Measurements from ENCODE around the gene CALML4. TPM values are rescaled to one million over a fixed set of nuclear protein-coding genes. Genes with fewer than 3 reads are reported as not detected.
"Not testable (repeated sequence)": the region's sequence is repeated elsewhere in the genome, so short reads cannot be mapped to it uniquely, and the experiment has no call there.

The CALML4 gene
- total RNA-seq, 1 donor from 2014 or later: 7.3 TPM

DNA sequence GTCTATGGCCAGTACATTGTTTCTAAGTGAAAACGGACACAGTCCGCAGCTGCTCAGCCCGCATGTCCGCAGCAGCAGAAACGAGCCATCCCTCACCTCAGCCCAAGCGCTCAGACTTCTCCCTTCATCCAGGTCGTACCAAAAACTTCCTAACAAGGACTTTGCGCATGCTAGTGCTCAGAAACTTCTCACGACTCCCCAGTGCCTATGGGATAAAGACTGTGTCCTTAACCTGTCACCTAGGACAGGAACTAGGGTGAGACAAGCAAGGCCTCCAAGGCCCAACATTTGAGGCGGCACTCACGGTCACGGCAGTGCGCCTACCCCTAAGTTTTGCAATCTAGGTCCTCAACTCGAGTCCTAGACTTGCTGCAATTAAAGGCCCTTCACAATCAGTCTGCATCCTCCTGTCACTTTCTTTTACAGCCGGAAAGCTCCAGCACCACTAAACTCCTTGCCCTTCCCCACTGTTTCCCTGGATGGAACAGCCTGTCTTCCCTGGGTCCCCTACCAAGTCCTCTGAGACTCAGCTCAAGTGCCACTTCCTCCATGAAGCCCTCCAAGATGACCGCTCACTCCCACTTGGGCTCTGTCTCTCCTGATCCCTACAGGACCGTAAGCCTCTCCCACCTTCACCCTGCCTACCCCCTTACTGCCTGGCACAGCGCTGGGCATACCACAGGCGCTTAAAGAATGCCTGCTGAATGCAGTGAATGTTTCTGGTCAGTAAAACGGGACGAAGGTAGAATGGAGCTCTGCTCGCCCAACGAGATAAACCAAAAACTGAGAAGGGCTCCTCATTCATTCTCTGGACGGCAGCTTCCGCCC, 23.2 kb upstream of the CALML4 start:
- no peaks in the 10 kb centered on the region for H3K27me3 ChIP-seq (ENCODE audit: low read depth)
- peaks cover 19% of the 10 kb centered on the region for H3K4me1 ChIP-seq
- H3K4me3 ChIP-seq: peak overlapping the region; percentile 96
- intact Hi-C loops (cut with DNase I): no loop called here
- TF ChIP-seq, protein P1, sequence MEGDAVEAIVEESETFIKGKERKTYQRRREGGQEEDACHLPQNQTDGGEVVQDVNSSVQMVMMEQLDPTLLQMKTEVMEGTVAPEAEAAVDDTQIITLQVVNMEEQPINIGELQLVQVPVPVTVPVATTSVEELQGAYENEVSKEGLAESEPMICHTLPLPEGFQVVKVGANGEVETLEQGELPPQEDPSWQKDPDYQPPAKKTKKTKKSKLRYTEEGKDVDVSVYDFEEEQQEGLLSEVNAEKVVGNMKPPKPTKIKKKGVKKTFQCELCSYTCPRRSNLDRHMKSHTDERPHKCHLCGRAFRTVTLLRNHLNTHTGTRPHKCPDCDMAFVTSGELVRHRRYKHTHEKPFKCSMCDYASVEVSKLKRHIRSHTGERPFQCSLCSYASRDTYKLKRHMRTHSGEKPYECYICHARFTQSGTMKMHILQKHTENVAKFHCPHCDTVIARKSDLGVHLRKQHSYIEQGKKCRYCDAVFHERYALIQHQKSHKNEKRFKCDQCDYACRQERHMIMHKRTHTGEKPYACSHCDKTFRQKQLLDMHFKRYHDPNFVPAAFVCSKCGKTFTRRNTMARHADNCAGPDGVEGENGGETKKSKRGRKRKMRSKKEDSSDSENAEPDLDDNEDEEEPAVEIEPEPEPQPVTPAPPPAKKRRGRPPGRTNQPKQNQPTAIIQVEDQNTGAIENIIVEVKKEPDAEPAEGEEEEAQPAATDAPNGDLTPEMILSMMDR (IDR thresholded peaks at IDR 0.05): no peak
- ATAC-seq: peak in 1 of 2 donors; percentile 0
- H3K36me3 ChIP-seq: no peaks in the 10 kb centered on the region
- H3K9me3 ChIP-seq: no peaks in the 10 kb centered on the region
- peak overlapping the region; percentile 85 for H3K27ac ChIP-seq
- no peak for DNase-seq

DNA sequence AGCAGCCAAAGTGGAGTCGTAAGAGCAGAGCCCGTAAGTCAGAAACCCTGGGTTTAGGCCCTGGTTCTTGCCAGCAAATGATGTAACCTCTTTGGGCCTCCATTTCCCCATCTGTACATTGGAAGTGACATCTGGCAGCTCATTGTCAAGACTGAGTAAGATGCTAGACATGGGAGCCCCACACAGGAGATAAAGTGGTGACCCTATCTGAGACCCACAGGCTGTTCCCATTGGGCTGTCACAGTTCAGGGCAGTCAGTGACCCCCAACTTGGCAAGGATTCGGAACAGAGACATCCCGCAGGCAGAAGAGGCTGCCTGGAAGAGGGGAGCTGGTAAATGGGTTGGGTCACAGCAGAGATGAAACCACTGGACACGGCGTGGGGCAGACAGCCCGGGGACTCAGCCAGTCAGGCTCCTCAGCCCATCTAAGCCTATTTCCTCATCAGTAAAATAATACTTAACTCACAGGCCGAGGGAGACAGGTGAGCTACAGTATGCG, 22.6 kb upstream of the CALML4 start:
- Histone ChIP-seq H3K4me3 (peak overlapping the region; percentile 96), H3K36me3 (no peaks in the 10 kb centered on the region), H3K9me3 (no peaks in the 10 kb centered on the region), H3K4me1 (peaks cover 19% of the 10 kb centered on the region), H3K27me3 (ENCODE audit: low read depth) (no peaks in the 10 kb centered on the region), H3K27ac (no peak overlapping the region)
- DNase-seq: no peak
- TF ChIP-seq, protein P1 (IDR thresholded peaks at IDR 0.05): no peak
- intact Hi-C loops (cut with DNase I): no loop called here
- ATAC-seq: no peak

DNA sequence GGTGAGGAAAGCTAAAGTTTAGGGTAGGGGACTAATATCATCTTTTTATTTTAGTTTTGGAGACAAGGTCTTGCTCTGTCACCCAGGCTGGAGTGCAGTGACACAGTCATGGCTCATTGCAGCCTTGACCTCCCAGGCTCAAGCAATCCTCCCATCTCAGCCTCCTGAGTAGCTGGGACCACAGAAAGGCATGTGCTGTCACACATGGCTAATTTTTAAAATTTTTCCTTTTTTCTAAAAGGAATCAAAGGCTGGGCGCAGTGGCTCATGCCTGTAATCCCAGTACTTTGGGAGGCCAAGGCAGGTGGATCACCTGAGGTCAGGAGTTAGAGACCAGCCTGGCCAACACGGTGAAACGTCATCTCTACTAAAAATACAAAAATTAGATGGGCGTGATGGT, 20.3 kb upstream of the CALML4 start:
- ATAC-seq; H3K36me3 ChIP-seq; H3K9me3 ChIP-seq; H3K27ac ChIP-seq; intact Hi-C loops (cut with DNase I); H3K4me3 ChIP-seq; H3K27me3 ChIP-seq (ENCODE audit: low read depth); DNase-seq: not testable (repeated sequence)
- peaks cover 18% of the 10 kb centered on the region for H3K4me1 ChIP-seq

DNA sequence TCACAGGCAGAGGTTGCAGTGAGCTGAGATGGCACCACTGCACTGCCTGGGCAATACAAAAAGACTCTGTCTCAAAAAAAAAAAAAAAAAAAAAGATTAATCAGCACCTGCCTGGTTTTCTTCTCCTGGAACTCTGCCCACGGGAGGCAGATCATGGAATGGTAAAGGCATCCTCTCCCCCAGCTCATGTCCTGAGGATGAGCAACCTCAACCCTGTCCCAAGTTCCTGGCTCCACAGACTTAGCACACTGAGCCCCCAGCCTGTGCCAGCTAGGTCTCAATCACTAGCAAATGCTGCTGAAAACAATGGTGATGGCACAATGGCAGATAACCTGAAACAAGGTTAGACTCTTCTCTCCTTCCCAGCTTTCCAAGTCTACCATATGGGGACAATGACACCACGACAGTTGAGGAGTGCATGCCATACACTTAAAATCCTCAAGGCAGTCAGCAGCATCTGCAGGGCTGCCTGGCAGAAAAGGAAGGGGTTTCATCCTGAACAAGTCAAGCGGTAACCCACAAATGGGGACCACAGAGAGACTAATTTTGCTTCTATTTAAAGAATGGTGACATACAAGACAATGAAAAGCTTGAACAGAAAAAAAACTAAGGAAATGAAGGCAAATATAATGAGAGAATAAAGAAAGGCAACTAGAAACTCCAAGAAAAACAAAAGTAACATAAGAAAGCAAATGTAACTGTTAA, 19.6 kb upstream of the CALML4 start:
- peaks cover 14% of the 10 kb centered on the region for H3K4me1 ChIP-seq
- no peaks in the 10 kb centered on the region for H3K36me3 ChIP-seq
- no peak overlapping the region for H3K27ac ChIP-seq
- intact Hi-C loops (cut with DNase I): no loop called here
- ATAC-seq: no peak
- H3K27me3 ChIP-seq (ENCODE audit: low read depth): no peaks in the 10 kb centered on the region
- H3K9me3 ChIP-seq: no peaks in the 10 kb centered on the region
- H3K4me3 ChIP-seq: no peak overlapping the region
- DNase-seq: no peak
- TF ChIP-seq, protein P1 (IDR thresholded peaks at IDR 0.05): no peak

DNA sequence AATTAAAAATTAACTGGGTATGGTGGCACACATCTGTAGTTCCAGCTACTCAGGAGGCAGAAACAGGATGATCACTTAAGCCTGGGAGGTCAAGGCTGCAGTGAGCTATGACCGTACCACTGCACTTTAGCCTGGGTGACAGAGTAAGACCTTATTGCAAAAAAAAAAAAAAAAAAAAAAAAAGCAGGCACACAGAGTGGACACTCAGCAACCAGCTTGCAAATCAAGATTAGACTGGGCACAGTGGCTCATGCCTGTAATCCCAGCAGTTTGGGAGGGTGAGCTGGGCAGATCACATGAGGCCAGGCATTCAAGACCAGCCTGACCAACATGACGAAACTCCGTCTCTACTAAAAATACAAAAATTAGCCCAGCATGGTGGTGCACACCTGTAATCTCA, 19.0 kb upstream of the CALML4 start:
- intact Hi-C loops (cut with DNase I): no loop called here
- Histone ChIP-seq H3K4me3 (no peak overlapping the region), H3K4me1 (peaks cover 14% of the 10 kb centered on the region), H3K27ac (no peak overlapping the region), H3K9me3 (no peaks in the 10 kb centered on the region), H3K36me3 (no peaks in the 10 kb centered on the region), H3K27me3 (ENCODE audit: low read depth) (no peaks in the 10 kb centered on the region)
- ATAC-seq (no peak), DNase-seq (no peak)
- TF ChIP-seq, protein P1 (IDR thresholded peaks at IDR 0.05): no peak

DNA sequence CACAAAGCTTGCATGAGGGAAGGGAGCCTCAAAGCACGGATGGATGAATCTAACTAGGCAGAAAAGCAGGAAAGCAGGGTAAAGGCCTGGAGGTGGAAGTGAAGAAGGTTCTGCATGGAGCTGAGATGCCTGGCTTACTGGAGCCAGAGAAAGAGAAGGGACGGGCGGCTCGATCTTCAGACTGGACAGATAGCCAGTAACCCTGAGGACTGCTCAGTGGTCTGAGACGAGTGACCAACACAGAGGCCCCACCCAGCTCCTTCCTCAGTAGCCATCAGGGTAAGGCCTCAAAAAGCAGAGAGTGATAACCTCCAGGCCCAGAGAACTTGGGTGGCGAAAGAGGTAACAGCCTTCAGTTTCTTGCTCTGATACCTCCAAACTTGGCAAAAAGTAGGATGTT, 18.0 kb upstream of the CALML4 start:
- no peak overlapping the region for H3K27ac ChIP-seq
- no peaks in the 10 kb centered on the region for H3K27me3 ChIP-seq (ENCODE audit: low read depth)
- peaks cover 7% of the 10 kb centered on the region for H3K4me1 ChIP-seq
- no peak overlapping the region for H3K4me3 ChIP-seq
- H3K9me3 ChIP-seq: no peaks in the 10 kb centered on the region
- no peak for DNase-seq
- intact Hi-C loops (cut with DNase I): no loop called here
- ATAC-seq: no peak
- H3K36me3 ChIP-seq: peaks cover 2% of the 10 kb centered on the region
- TF ChIP-seq, protein P1 (IDR thresholded peaks at IDR 0.05): no peak

DNA sequence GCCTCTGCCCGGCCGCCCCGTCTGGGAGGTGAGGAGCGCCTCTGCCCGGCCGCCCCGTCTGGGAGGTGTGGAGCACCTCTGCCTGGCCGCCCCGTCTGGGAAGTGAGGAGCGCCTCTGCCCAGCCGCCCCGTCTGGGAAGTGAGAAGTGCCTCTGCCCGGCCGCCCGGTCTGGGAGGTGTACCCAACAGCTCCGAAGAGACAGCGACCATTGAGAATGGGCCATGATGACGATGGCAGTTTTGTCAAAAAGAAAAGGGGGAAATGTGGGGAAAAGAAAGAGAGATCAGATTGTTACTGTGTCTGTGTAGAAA, 17.3 kb upstream of the CALML4 start:
- intact Hi-C loops (cut with DNase I); DNase-seq: not testable (repeated sequence)

DNA sequence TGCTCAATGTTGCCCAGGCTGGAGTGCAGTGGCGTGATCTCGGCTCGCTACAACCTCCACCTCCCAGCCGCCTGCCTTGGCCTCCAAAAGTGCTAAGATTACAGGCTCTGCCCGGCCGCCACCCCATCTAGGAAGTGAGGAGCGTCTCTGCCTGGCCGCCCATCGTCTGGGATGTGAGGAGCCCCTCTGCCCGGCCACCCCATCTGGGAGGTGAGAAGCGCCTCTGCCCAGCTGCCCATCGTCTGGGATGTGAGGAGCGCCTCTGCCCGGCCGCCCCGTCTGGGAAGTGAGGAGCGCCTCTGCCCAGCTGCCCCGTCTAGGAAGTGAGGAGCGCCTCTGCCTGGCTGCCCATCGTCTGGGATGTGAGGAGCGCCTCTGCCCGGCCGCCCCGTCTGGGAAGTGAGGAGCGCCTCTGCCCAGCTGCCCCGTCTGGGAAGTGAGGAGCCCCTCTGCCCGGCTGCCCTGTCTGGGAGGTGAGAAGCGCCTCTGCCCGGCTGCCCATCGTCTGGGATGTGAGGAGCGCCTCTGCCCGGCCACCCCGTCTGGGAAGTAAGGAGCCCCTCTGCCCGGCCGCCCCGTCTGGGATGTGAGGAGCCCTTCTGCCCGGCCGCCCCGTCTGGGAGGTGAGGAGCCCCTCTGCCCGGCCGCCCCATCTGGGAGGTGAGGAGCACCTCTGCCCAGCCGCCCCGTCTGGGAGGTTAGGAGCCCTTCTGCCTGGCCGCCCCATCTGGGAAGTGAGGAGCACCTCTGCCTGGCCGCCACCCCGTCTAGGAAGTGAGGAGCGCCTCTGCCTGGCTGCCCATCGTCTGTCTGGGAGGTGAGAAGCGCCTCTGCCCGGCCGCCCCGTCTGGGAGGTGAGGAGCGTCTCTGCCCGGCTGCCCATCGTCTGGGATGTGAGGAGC, 16.6 kb upstream of the CALML4 start:
- peaks cover 11% of the 10 kb centered on the region for H3K36me3 ChIP-seq
- ATAC-seq; H3K4me3 ChIP-seq; intact Hi-C loops (cut with DNase I); H3K9me3 ChIP-seq; H3K27ac ChIP-seq; DNase-seq; H3K27me3 ChIP-seq (ENCODE audit: low read depth); H3K4me1 ChIP-seq: not testable (repeated sequence)

More for the DNA sequence above, 17.3 kb upstream of the CALML4 start:
- not testable (repeated sequence) for H3K4me3 ChIP-seq; H3K4me1 ChIP-seq; ATAC-seq; H3K9me3 ChIP-seq; H3K27me3 ChIP-seq (ENCODE audit: low read depth); H3K36me3 ChIP-seq; H3K27ac ChIP-seq

All from lower lobe of right lung (tissue), 2 donors.